ENCODE measurements around the gene MCEMP1. TPM values are rescaled to one million over a fixed set of nuclear protein-coding genes. Genes with fewer than 3 reads are reported as not detected.

MCEMP1 gene
- polyA plus RNA-seq, 2 of the 4 experiments (the other 2 are of a cell fraction): 0.17 TPM; not detected in 1

- POLR2A ChIA-PET: no interaction called here
- TF ChIP-seq CHD2 (IDR thresholded peaks at IDR 0.05; ENCODE audit: low read length, partially characterized antibody) (no peak), E2F6 (IDR thresholded peaks at IDR 0.05; ENCODE audit: borderline replicate concordance, low read depth) (no peak), ESRRA (IDR thresholded peaks at IDR 0.05; ENCODE audit: borderline replicate concordance, low read length) (no peak), USF2 (IDR thresholded peaks at IDR 0.05) (no peak), MYC (IDR thresholded peaks at IDR 0.05; ENCODE audit: borderline replicate concordance, low read length) (no peak), RNF2 (IDR thresholded peaks at IDR 0.05; ENCODE audit: borderline replicate concordance, low read depth) (no peak), CBX8 (IDR thresholded peaks at IDR 0.05) (no peak), KDM1A (IDR thresholded peaks at IDR 0.05; ENCODE audit: low read depth) (no peak), PBX3 (IDR thresholded peaks at IDR 0.05) (no peak), POLR2A (IDR thresholded peaks at IDR 0.05; ENCODE audit: low read length) (no peak), CTCF (IDR thresholded peaks at IDR 0.05) (no peak), RFX5 (IDR thresholded peaks at IDR 0.05) (no peak), ATOH8 (CRISPR knock-in tag; IDR thresholded peaks at IDR 0.05; ENCODE audit: low read depth) (no peak), ZSCAN20 (CRISPR knock-in tag; IDR thresholded peaks at IDR 0.05) (no peak)
Measured at GRCh38 chr19:7646426-7646700, 30.5 kb upstream of the MCEMP1 start.

GRCh38 chr19:7647156-7647555, 29.7 kb upstream of the MCEMP1 start:
- FAIRE-seq: no peak
- H3K9me3 ChIP-seq: no peaks in the 10 kb centered on the region
- H3K4me3 ChIP-seq: no peak overlapping the region
- TF ChIP-seq PHF8 (IDR thresholded peaks at IDR 0.05; ENCODE audit: borderline replicate concordance, low read depth) (no peak), GATA3 (IDR thresholded peaks at IDR 0.05; ENCODE audit: borderline replicate concordance) (no peak), HEYL (CRISPR knock-in tag; IDR thresholded peaks at IDR 0.05) (no peak), SMC3 (IDR thresholded peaks at IDR 0.05) (no peak), HOXB5 (CRISPR knock-in tag; IDR thresholded peaks at IDR 0.05) (no peak), USF2 (IDR thresholded peaks at IDR 0.05) (no peak), E2F6 (IDR thresholded peaks at IDR 0.05; ENCODE audit: borderline replicate concordance, low read depth) (no peak)
- ATAC-seq: no peak
- CTCF ChIA-PET: interaction anchor here (1.0 kb wide), 1 partner anchor 10 kb away, joined by 3 read pairs; no protein-coding TSS in a partner anchor
- H3K27ac ChIP-seq: no peak overlapping the region
- no peaks in the 10 kb centered on the region for H3K4me1 ChIP-seq
- no peak for DNase-seq (ENCODE audit: low read depth in 1 of 2, low spot score in 1 of 2)
- H3K4me2 ChIP-seq: no peak overlapping the region
- 90% methylated on average over 2 of the region's 26 CpGs for WGBS (ENCODE audit: missing lambda C conversion rate)
- POLR2A ChIA-PET: no interaction called here

More at GRCh38 chr19:7646426-7646700, 30.5 kb upstream of the MCEMP1 start:
- no peaks in the 10 kb centered on the region for H3K4me1 ChIP-seq
- no peak for ATAC-seq
- no peak overlapping the region for H3K27ac ChIP-seq
- no peaks in the 10 kb centered on the region for H3K9me3 ChIP-seq
- no peak for FAIRE-seq
- CTCF ChIA-PET: no interaction called here
- no peak overlapping the region for H3K4me3 ChIP-seq
- 100% methylated on average over 2 of the region's 8 CpGs for WGBS (ENCODE audit: missing lambda C conversion rate)
- H3K4me2 ChIP-seq: no peak overlapping the region
- DNase-seq (ENCODE audit: low read depth in 1 of 2, low spot score in 1 of 2): no peak
